Endothelial cell of umbilical vein (primary cell): ENCODE results near the gene RAB7A. TPM values are rescaled to one million over a fixed set of nuclear protein-coding genes. Genes with fewer than 3 reads are reported as not detected.
A peak's percentile ranks its signal among the peaks of the same experiment; 100 is the strongest.

Experiments used
- BruUV-seq: library from RNA; stranded (reverse); fragments of 400-500 nt; replicated peaks from 2 replicates; lab custom pipeline; 2021; lab: Mats Ljungman, UMichigan
- CTCF ChIA-PET: fragments of 300-600, 350-600 bp; sonication (Branson Sonifier 250); formaldehyde crosslinking; loops from one replicate; lab custom pipeline; 2021; ENCODE audit warnings: antibody characterized with exemption, inconsistent platforms; lab: Charles Lee
- POLR2A ChIA-PET: fragments of 300-600, 350-600 bp; sonication (Branson Sonifier 250); formaldehyde crosslinking; loops from one replicate; lab custom pipeline; 2021; ENCODE audit warnings: antibody characterized with exemption, inconsistent platforms; lab: Charles Lee
- DNase-seq: peaks from one replicate; pipeline ENCODE4 v3.0.0-alpha.2; 2011; ENCODE audit warnings: low read depth, low spot score
- FAIRE-seq: peaks from 2 replicates; lab custom pipeline; 2011; peaks lifted over from hg19 to GRCh38; lab: Jason Lieb, UNC
- H2AFZ ChIP-seq: 2 replicates; pipeline ENCODE4 v1.6.0; 2012; ENCODE audit warnings: low read depth, low read length, control low read depth, inconsistent platforms
- H3K27ac ChIP-seq: 2 replicates; pipeline ENCODE4 v1.5.1; 2011; ENCODE audit warnings: low read depth, mild to moderate bottlenecking, control low read depth, low read length, moderate library complexity; ENCODE audit not compliant: insufficient read depth
- H3K27me3 ChIP-seq, 2 experiments: 2 replicates each; pipeline versions ENCODE4 v1.6.0 to v1.6.1; 2011; ENCODE audit warnings: low read length in 2 of 2, mixed read lengths in 1 of 2; ENCODE audit not compliant: control insufficient read depth in 2 of 2, insufficient read depth in 2 of 2
- H3K36me3 ChIP-seq, 2 experiments: 2 replicates in 1 of 2; 3 replicates in 1 of 2; pipeline ENCODE4 v1.5.1; 2011; ENCODE audit warnings: low read length in 2 of 2, mild to moderate bottlenecking in 1 of 2, moderate library complexity in 1 of 2; ENCODE audit not compliant: control insufficient read depth in 2 of 2, insufficient read depth in 2 of 2; ENCODE audit errors: extremely low read depth in 1 of 2
- H3K4me1 ChIP-seq: 3 replicates; pipeline ENCODE4 v1.5.1; 2011; ENCODE audit warnings: mild to moderate bottlenecking, low read length; ENCODE audit not compliant: control insufficient read depth, insufficient read depth; ENCODE audit errors: extremely low read depth
- H3K4me2 ChIP-seq: 2 replicates; pipeline ENCODE4 v1.6.1; 2011; ENCODE audit warnings: low read length, control low read depth, mixed read lengths; ENCODE audit not compliant: insufficient read depth
- H3K4me3 ChIP-seq, 3 experiments: fragments of 200-600 bp in 1 of 3; sonication (generic), shearing (Covaris generic) in 1 of 3; replicated peaks in 1 of 3; 2 replicates each; pipeline ENCODE4 v1.5.1; 2011 to 2016; ENCODE audit warnings: control low read depth in 3 of 3, low read length in 3 of 3, mild to moderate bottlenecking in 2 of 3, inconsistent platforms in 1 of 3, low read depth in 1 of 3, moderate library complexity in 1 of 3; ENCODE audit not compliant: insufficient read depth in 1 of 3
- H3K79me2 ChIP-seq: 2 replicates; pipeline ENCODE4 v1.6.0; 2012; ENCODE audit warnings: low read length, inconsistent platforms; ENCODE audit not compliant: control insufficient read depth, insufficient read depth
- H3K9ac ChIP-seq: replicated peaks from 2 replicates; pipeline ENCODE3; 2011; ENCODE audit warnings: low read length, control low read depth; ENCODE audit not compliant: insufficient read depth; ENCODE audit errors: extremely low read depth
- H3K9me1 ChIP-seq: replicated peaks from 3 replicates; pipeline ENCODE4 v1.6.0; 2011; ENCODE audit warnings: mild to moderate bottlenecking, low read length; ENCODE audit not compliant: control insufficient read depth, insufficient read depth; ENCODE audit errors: extremely low read depth
- H3K9me3 ChIP-seq: replicated peaks from 2 replicates; pipeline ENCODE4 v1.5.1; 2012; ENCODE audit warnings: low read length, inconsistent platforms; ENCODE audit not compliant: control insufficient read depth, insufficient read depth
- H4K20me1 ChIP-seq: replicated peaks from 2 replicates; pipeline ENCODE3; 2011; ENCODE audit warnings: mild to moderate bottlenecking, low read length; ENCODE audit not compliant: control insufficient read depth, insufficient read depth; ENCODE audit errors: extremely low read depth
- EZH2 ChIP-seq: IDR thresholded peaks from 2 replicates; pipeline ENCODE4 v1.6.1; 2012; ENCODE audit warnings: borderline replicate concordance, low read depth, mild to moderate bottlenecking, moderate library complexity, low read length, inconsistent platforms; ENCODE audit not compliant: severe bottlenecking
- FOS ChIP-seq: IDR thresholded peaks from 2 replicates; pipeline ENCODE4 v1.6.1; 2011; ENCODE audit warnings: mild to moderate bottlenecking, low read length, moderate library complexity, borderline replicate concordance; ENCODE audit not compliant: insufficient read depth
- GATA2 ChIP-seq: IDR thresholded peaks from 2 replicates; pipeline ENCODE4 v1.7.0; 2011; ENCODE audit warnings: low read depth, mild to moderate bottlenecking, moderate library complexity, mixed read lengths, low read length; ENCODE audit not compliant: insufficient read length, insufficient read depth
- JUN ChIP-seq: IDR thresholded peaks from 2 replicates; pipeline ENCODE4 v1.6.1; 2011; ENCODE audit warnings: borderline replicate concordance, low read depth; ENCODE audit not compliant: insufficient read length, insufficient read depth
- MYC ChIP-seq: IDR thresholded peaks from one replicate; pipeline ENCODE4 v1.6.1; 2011; ENCODE audit warnings: mild to moderate bottlenecking, low read depth, low read length
- POLR2A ChIP-seq: IDR thresholded peaks from 2 replicates; pipeline ENCODE4 v1.6.1; 2012; ENCODE audit warnings: low read depth, mild to moderate bottlenecking, control low read depth, low read length
- POLR2AphosphoS5 ChIP-seq: IDR thresholded peaks from 2 replicates; pipeline ENCODE4 v1.6.1; 2012; ENCODE audit warnings: low read depth, mild to moderate bottlenecking, control low read depth, low read length, moderate library complexity; ENCODE audit not compliant: insufficient read depth
- dilution Hi-C: fragments of 300-500 bp; cut with MboI; formaldehyde crosslinking; loops from one replicate; pipeline ENCODE4 v1.15.0; 2019; ENCODE audit warnings: low sequenced_read_pairs; ENCODE audit not compliant: extremely low pct_ligation_motif_present
- intact Hi-C: fragments of 100-400 bp; cut with micrococcal nuclease; formaldehyde crosslinking; loops from one replicate; pipeline ENCODE4 v1.10.0; 2022
- polyA plus RNA-seq, 4 experiments: library from polyadenylated mRNA; depleted of rRNA in 3 of 4; stranded (reverse) in 3 of 4; unstranded in 1 of 4; fragments of >200 nt; gene quantifications; 2 replicates each; pipeline versions ENCODE4 v1.2.1 to v1.2.3, GENCODE V29; 2011 to 2012; ENCODE audit warnings: missing spikeins in 1 of 4
- total RNA-seq: library from RNA; stranded (reverse); gene quantifications from 2 replicates; pipeline ENCODE4 v1.2.3, GENCODE V29; 2021
- TF ChIP-seq, protein P1 (sequence below), 2 donors: IDR thresholded peaks; 1 replicate in 1 of 2; 2 replicates in 1 of 2; pipeline ENCODE4 v1.5.1; 2011; ENCODE audit warnings: low read length in 2 of 2, mild to moderate bottlenecking in 2 of 2, moderate library complexity in 2 of 2, control low read depth in 1 of 2, inconsistent platforms in 1 of 2, low read depth in 1 of 2; ENCODE audit not compliant: insufficient read depth in 1 of 2; ENCODE audit errors: extremely low read depth in 1 of 2
- TF ChIP-seq, protein P2 (sequence below): IDR thresholded peaks from 2 replicates; pipeline ENCODE4 v1.6.1; 2011; ENCODE audit not compliant: insufficient read depth, insufficient read length

Gene RAB7A
- total and polyA plus RNA-seq, 2 donors (not counting 3 experiments of a cell fraction or from before 2014, with no cell fraction given): 243 to 262 TPM

DNA sequence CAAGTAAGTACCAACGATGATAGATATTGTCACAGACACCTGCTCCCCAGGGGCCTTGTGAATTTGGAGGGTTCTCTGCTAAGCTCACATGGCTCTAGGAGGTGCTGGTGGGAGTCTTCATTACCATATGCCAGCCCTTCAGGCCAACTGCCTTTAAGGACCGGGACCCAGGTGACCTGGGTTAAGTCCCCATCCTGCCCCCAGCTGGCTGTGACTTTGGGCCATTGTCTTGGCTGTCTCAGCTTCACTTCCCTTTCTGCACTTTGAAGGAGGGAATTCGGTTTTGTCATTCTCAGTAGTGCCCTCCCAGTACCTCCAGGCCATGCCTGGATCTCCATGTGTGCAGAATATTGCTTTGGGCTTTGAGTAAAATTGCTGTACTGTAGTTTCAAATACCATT, 80.6 kb downstream of the RAB7A start:
- Histone ChIP-seq H4K20me1 (no peaks in the 10 kb centered on the region), H3K27me3 (no peaks in the 10 kb centered on the region), H3K4me2 (no peak overlapping the region), H3K9ac (no peak overlapping the region), H3K9me3 (no peaks in the 10 kb centered on the region), H3K4me3 (no peak overlapping the region), H3K9me1 (no peaks in the 10 kb centered on the region), H3K36me3 (peaks cover 9 to 31% of the 10 kb centered on the region in 2 experiments), H2AFZ (no peak overlapping the region), H3K27ac (peak overlapping the region; percentile 85), H3K4me1 (peaks cover 29% of the 10 kb centered on the region), H3K79me2 (peaks cover 21% of the 10 kb centered on the region)
- ChIA-PET POLR2A (no interaction called here), CTCF (interaction anchor here (1.2 kb wide), 1 partner anchor 12 kb away, joined by 3 read pairs; no protein-coding TSS in a partner anchor)
- intact Hi-C loops (no loop called here), dilution Hi-C loops (no loop called here)
- BruUV-seq: no TSS peak
- TF ChIP-seq FOS (no peak), GATA2 (no peak), MYC (no peak)
- TF ChIP-seq, protein P1, sequence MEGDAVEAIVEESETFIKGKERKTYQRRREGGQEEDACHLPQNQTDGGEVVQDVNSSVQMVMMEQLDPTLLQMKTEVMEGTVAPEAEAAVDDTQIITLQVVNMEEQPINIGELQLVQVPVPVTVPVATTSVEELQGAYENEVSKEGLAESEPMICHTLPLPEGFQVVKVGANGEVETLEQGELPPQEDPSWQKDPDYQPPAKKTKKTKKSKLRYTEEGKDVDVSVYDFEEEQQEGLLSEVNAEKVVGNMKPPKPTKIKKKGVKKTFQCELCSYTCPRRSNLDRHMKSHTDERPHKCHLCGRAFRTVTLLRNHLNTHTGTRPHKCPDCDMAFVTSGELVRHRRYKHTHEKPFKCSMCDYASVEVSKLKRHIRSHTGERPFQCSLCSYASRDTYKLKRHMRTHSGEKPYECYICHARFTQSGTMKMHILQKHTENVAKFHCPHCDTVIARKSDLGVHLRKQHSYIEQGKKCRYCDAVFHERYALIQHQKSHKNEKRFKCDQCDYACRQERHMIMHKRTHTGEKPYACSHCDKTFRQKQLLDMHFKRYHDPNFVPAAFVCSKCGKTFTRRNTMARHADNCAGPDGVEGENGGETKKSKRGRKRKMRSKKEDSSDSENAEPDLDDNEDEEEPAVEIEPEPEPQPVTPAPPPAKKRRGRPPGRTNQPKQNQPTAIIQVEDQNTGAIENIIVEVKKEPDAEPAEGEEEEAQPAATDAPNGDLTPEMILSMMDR (IDR thresholded peaks at IDR 0.05; ENCODE audit: extremely low read depth in 1 of 2, insufficient read depth in 1 of 2, low read depth in 1 of 2, low read length in 2 of 2): no peak
- no peak for DNase-seq
- FAIRE-seq: no peak

DNA sequence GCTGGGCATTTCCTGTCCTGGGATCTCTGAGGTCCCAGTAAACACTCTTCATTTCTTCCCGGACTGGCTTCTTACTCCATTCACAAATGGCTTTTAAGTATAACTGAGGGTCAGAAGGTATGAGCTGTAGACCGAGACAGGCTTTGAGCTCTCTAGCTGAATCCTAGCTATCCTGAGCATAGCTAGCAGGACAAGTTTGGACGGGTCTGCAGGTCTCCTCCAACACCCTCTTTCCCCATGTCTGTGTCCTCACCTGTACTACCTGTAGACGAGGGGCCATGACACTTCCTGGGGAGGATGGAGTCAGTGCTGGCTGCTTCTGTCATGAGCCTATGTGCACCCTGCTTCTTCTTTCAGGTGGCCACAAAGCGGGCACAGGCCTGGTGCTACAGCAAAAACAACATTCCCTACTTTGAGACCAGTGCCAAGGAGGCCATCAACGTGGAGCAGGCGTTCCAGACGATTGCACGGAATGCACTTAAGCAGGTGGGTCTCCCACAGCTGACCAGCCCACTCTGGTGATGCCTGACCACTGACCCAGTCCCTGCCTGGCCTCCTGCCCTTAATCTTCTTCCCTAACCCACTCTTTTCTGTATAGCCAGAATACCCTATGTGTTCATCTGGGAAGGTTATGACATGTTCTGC, 81.3 kb downstream of the RAB7A start:
- Histone ChIP-seq H3K9ac (no peak overlapping the region), H3K27ac (no peak overlapping the region), H3K9me3 (no peaks in the 10 kb centered on the region), H3K9me1 (no peaks in the 10 kb centered on the region), H3K4me3 (no peak overlapping the region), H4K20me1 (no peaks in the 10 kb centered on the region), H3K79me2 (peaks cover 21% of the 10 kb centered on the region), H2AFZ (no peak overlapping the region), H3K4me2 (no peak overlapping the region), H3K36me3 (peaks cover 9 to 32% of the 10 kb centered on the region in 2 experiments), H3K27me3 (no peaks in the 10 kb centered on the region), H3K4me1 (peaks cover 29% of the 10 kb centered on the region)
- TF ChIP-seq, protein P2, sequence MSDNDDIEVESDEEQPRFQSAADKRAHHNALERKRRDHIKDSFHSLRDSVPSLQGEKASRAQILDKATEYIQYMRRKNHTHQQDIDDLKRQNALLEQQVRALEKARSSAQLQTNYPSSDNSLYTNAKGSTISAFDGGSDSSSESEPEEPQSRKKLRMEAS: no peak
- no peak for TF ChIP-seq MYC
- TF ChIP-seq POLR2AphosphoS5: no peak
- TF ChIP-seq, protein P1 (IDR thresholded peaks at IDR 0.05; ENCODE audit: extremely low read depth in 1 of 2, insufficient read depth in 1 of 2, low read depth in 1 of 2, low read length in 2 of 2): no peak
- TF ChIP-seq POLR2A: no peak
- TF ChIP-seq FOS: no peak
- no peak for TF ChIP-seq JUN
- TF ChIP-seq EZH2: no peak
- TF ChIP-seq GATA2: no peak
- DNase-seq: no peak
- FAIRE-seq: no peak
- no TSS peak for BruUV-seq
- intact Hi-C loops: no loop called here
- POLR2A ChIA-PET: no interaction called here
- dilution Hi-C loops: no loop called here
- CTCF ChIA-PET: interaction anchor here (2.2 kb wide), 1 partner anchor 12 kb away, joined by 7 read pairs; no protein-coding TSS in a partner anchor
